Cardiac fibroblast (primary cell): Measurements from ENCODE around the gene RETSAT.

ENCODE experiments used
- DNase-seq, 2 donors: peaks; one replicate each; pipeline versions ENCODE4 v3.0.0 to v3.0.0-alpha.2; 2010; ENCODE audit warnings: low read depth in 2 of 2
- H3K4me3 ChIP-seq, 2 donors: replicated peaks in 1 of 2; 1 replicate in 1 of 2; 2 replicates in 1 of 2; pipeline ENCODE4 v1.5.1; 2011; ENCODE audit warnings: low read depth in 2 of 2, low read length in 2 of 2, mild to moderate bottlenecking in 2 of 2, moderate library complexity in 1 of 2
- TF ChIP-seq, protein P1 (sequence below): IDR thresholded peaks from one replicate; pipeline ENCODE4 v1.5.1; 2011; ENCODE audit warnings: low read depth, mild to moderate bottlenecking, low read length, inconsistent platforms

Gene RETSAT

GRCh38 chr2:85380048-85380447 lies 25.7 kb upstream of the RETSAT start:
- DNase-seq, result no peak
- TF ChIP-seq, protein P1, sequence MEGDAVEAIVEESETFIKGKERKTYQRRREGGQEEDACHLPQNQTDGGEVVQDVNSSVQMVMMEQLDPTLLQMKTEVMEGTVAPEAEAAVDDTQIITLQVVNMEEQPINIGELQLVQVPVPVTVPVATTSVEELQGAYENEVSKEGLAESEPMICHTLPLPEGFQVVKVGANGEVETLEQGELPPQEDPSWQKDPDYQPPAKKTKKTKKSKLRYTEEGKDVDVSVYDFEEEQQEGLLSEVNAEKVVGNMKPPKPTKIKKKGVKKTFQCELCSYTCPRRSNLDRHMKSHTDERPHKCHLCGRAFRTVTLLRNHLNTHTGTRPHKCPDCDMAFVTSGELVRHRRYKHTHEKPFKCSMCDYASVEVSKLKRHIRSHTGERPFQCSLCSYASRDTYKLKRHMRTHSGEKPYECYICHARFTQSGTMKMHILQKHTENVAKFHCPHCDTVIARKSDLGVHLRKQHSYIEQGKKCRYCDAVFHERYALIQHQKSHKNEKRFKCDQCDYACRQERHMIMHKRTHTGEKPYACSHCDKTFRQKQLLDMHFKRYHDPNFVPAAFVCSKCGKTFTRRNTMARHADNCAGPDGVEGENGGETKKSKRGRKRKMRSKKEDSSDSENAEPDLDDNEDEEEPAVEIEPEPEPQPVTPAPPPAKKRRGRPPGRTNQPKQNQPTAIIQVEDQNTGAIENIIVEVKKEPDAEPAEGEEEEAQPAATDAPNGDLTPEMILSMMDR, result no peak
- no peak overlapping the region for H3K4me3 ChIP-seq

DNA sequence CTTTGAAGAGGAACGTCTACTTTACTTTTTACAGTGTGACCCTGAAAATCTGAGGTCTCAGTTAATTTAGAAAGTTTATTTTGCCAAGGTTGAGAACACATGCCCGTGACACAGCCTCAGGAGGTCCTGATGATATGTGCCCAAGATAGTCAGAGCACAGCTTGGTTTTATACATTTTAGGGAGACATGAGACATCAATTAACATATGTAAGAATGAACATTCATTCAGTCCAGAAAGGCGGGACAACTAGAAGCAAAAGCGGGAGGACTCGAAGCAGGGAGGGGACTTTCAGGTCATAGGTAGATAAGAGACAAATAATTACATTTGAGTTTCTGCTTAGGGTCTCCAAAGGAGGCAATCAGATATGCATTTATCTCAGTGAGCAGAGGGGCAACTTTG lies 23.9 kb upstream of the RETSAT start:
- DNase-seq, result no peak
- TF ChIP-seq, protein P1, result no peak
- no peak overlapping the region for H3K4me3 ChIP-seq

DNA sequence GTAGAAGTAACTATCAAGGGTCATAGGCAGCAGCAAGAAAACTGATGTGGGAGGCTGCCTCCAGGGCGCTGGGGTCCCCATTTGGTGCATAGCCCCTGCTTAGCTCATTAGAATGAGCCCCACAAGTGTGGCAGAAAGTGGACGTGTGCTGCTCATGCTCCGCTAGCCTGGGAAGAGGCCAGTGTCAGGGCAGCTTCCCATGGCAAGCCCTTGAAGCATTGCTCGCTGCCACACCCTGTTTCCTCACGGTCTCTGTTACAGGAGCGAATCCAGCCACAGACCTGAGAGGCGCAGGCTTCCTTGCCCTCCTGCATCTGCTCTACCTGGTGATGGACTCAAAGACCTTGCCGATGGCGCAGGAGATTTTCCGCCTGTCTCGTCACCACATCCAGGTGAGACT lies 22.8 kb upstream of the RETSAT start:
- no peak overlapping the region for H3K4me3 ChIP-seq
- no peak for DNase-seq
- TF ChIP-seq, protein P1, result no peak

GRCh38 chr2:85376291-85377065 lies 22.1 kb upstream of the RETSAT start:
- TF ChIP-seq, protein P1, result no peak
- no peak for DNase-seq
- no peak overlapping the region for H3K4me3 ChIP-seq

- H3K4me3 ChIP-seq, result no peak overlapping the region
- TF ChIP-seq, protein P1, result no peak
- no peak for DNase-seq
Observed at GRCh38 chr2:85371045-85371444, 16.7 kb upstream of the RETSAT start.

DNA sequence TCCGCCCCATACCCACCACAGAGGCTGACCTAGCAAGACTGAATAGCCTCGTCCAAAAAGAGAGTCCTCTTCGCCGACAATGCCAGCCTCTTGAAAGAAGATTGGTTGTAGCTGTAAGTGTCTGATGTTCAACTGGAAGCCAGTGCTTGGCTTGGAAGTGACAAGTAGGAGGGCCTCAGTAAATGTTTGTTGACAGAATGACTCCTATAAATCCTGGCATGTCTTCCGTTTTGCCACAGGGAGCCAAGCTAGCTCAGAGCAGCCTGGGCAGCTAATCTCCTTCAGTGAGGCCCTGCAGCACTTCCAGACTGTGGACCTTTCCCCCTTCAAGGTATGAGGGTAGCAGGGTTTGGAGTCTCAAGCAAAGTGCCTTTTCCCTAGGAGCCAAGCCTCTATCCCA lies 15.2 kb upstream of the RETSAT start:
- H3K4me3 ChIP-seq, result no peak overlapping the region
- no peak for DNase-seq
- TF ChIP-seq, protein P1, result no peak

- H3K4me3 ChIP-seq, result no peak overlapping the region
- peak; percentile 21 to 33 for DNase-seq
- TF ChIP-seq, protein P1, result no peak
Observed at GRCh38 chr2:85368921-85369320, 14.6 kb upstream of the RETSAT start.
